Gastroesophageal sphincter (tissue), 3 donors: ENCODE measurements around the gene DDX17.

Experiments used
- EP300 ChIP-seq: sonication (generic); formaldehyde crosslinking; IDR thresholded peaks from one replicate; pipeline ENCODE4 v1.6.1; 2017; ENCODE audit warnings: antibody characterized with exemption, mild to moderate bottlenecking
- POLR2A ChIP-seq, 2 donors: fragments of 450-650 bp; IDR thresholded peaks; one replicate each; pipeline ENCODE4 v1.6.1; 2017; ENCODE audit warnings: antibody characterized with exemption in 2 of 2, mild to moderate bottlenecking in 2 of 2, moderate library complexity in 1 of 2
- POLR2AphosphoS5 ChIP-seq: sonication (generic); formaldehyde crosslinking; IDR thresholded peaks from one replicate; pipeline ENCODE4 v1.6.1; 2017; ENCODE audit warnings: antibody characterized with exemption
- TF ChIP-seq, protein P1 (sequence below), 4 experiments: fragments of 200-600 bp in 2 of 4; fragments of 450-650 bp in 2 of 4; sonication (generic) in 1 of 4; IDR thresholded peaks; one replicate each; pipeline ENCODE4 v1.5.1; 2017 to 2019; ENCODE audit warnings: antibody characterized with exemption in 4 of 4, mild to moderate bottlenecking in 2 of 4, moderate library complexity in 2 of 4

DNA sequence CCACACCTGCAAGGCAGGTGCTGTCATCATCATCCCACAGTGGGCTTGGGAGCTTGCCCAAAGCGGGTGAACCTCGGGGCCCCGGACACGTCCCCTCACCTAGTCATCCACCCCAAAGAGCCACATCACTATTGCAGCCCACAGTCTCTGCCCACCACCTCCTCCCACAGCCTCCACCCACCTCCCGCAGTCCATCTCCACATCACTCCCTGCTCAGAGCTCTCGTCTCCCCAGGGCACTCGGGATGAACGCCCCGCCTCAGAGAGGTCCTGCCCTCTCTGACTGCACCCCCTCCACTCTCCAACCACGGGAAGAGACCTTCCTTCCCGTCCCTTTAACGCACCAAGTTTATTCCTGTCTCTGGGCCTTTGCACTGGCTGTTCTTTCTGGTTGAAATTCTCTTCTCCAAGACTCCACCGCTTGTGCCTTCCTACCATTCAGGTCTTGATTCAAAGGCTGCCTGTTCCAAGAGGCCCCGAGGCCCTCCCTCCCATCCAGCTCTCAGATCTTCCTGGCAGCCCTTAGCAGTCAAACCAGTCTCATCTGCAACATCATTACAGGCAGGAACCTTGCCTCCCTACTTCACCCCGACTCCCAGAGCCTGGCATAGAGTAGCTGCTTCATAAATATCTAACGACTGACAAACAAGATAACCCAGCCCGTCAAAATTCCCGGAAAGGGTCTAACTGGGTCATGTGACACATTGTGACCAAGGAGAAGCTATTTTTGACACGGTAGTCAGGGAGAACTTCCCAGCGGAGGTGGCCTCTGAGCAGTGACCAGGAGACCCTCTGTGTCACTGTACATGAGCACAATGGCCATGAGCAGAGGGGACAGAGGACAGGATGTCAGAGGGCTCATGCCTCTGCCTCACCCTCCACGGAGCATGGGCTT lies 62.2 kb downstream of the DDX17 start:
- TF ChIP-seq, protein P1, sequence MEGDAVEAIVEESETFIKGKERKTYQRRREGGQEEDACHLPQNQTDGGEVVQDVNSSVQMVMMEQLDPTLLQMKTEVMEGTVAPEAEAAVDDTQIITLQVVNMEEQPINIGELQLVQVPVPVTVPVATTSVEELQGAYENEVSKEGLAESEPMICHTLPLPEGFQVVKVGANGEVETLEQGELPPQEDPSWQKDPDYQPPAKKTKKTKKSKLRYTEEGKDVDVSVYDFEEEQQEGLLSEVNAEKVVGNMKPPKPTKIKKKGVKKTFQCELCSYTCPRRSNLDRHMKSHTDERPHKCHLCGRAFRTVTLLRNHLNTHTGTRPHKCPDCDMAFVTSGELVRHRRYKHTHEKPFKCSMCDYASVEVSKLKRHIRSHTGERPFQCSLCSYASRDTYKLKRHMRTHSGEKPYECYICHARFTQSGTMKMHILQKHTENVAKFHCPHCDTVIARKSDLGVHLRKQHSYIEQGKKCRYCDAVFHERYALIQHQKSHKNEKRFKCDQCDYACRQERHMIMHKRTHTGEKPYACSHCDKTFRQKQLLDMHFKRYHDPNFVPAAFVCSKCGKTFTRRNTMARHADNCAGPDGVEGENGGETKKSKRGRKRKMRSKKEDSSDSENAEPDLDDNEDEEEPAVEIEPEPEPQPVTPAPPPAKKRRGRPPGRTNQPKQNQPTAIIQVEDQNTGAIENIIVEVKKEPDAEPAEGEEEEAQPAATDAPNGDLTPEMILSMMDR (IDR thresholded peaks at IDR 0.05) = no peak
- TF ChIP-seq POLR2AphosphoS5 (no peak), POLR2A (IDR thresholded peaks at IDR 0.05) (no peak), EP300 (no peak)
